H1 (cell line): Measurements from ENCODE around the gene NEURL1B. TPM values are rescaled to one million over a fixed set of nuclear protein-coding genes. Genes with fewer than 3 reads are reported as not detected.

ENCODE experiments used
- CTCF ChIA-PET: fragments of 300-600 bp; sonication (Branson Sonifier 250); formaldehyde crosslinking; loops from one replicate; lab custom pipeline; 2021; ENCODE audit not compliant: partially characterized antibody; lab: Charles Lee
- POLR2A ChIA-PET: fragments of 300-600 bp; sonication (Branson Sonifier 250); formaldehyde crosslinking; loops from one replicate; lab custom pipeline; 2021; ENCODE audit warnings: inconsistent platforms; ENCODE audit not compliant: partially characterized antibody; lab: Charles Lee
- DNase-seq, 2 experiments: peaks; one replicate each; pipeline versions ENCODE4 v3.0.0 to v3.0.0-alpha.2; 2010 to 2022; ENCODE audit warnings: low spot score in 2 of 2, low read depth in 1 of 2, mixed read lengths in 1 of 2
- FAIRE-seq: peaks from 2 replicates; lab custom pipeline; 2011; peaks lifted over from hg19 to GRCh38; lab: Jason Lieb, UNC
- H2AFZ ChIP-seq: 2 replicates; pipeline ENCODE4 v1.8.1; 2012; ENCODE audit warnings: low read length, inconsistent platforms
- H2AK5ac ChIP-seq: 2 replicates; pipeline ENCODE4 v1.6.1; 2013; ENCODE audit warnings: low read depth, low read length
- H2BK120ac ChIP-seq: replicated peaks from 2 replicates; pipeline ENCODE3; 2013; ENCODE audit warnings: low read depth, low read length, inconsistent platforms
- H2BK12ac ChIP-seq: 2 replicates; pipeline ENCODE4 v1.6.1; 2013; ENCODE audit warnings: low read depth, low read length
- H2BK15ac ChIP-seq: 2 replicates; pipeline ENCODE4 v1.6.1; 2013; ENCODE audit warnings: low read length
- H2BK20ac ChIP-seq: 2 replicates; pipeline ENCODE4 v1.6.1; 2013; ENCODE audit warnings: low read length
- H2BK5ac ChIP-seq: 2 replicates; pipeline ENCODE4 v1.6.1; 2013; ENCODE audit warnings: low read depth, low read length
- H3K14ac ChIP-seq: 2 replicates; pipeline ENCODE4 v1.6.1; 2013; ENCODE audit warnings: inconsistent platforms; ENCODE audit not compliant: insufficient read length
- H3K18ac ChIP-seq: 2 replicates; pipeline ENCODE4 v1.6.1; 2013; ENCODE audit warnings: low read length; ENCODE audit errors: extremely low read depth
- H3K23ac ChIP-seq: 2 replicates; pipeline ENCODE4 v1.6.1; 2013; ENCODE audit warnings: inconsistent platforms; ENCODE audit not compliant: insufficient read length
- H3K23me2 ChIP-seq: 2 replicates; pipeline ENCODE4 v1.6.1; 2013; ENCODE audit warnings: low read depth, low read length
- H3K27ac ChIP-seq: 2 replicates; pipeline ENCODE4 v1.6.1; 2011; ENCODE audit warnings: low read depth, low read length, inconsistent platforms
- H3K27me3 ChIP-seq, 4 experiments: replicated peaks in 1 of 4; 1 replicate in 1 of 4; 2 replicates in 3 of 4; pipeline versions ENCODE4 v1.6.1 to v1.8.1; 2011 to 2013; ENCODE audit warnings: low read length in 3 of 4, mild to moderate bottlenecking in 3 of 4, inconsistent platforms in 2 of 4, mixed read lengths in 2 of 4, moderate library complexity in 1 of 4; ENCODE audit not compliant: control insufficient read depth in 3 of 4, insufficient read depth in 3 of 4; ENCODE audit errors: extremely low read depth in 1 of 4
- H3K36me3 ChIP-seq, 4 experiments: 2 replicates each; pipeline versions ENCODE4 v1.6.1 to v1.8.1; 2011 to 2013; ENCODE audit warnings: mild to moderate bottlenecking in 4 of 4, low read length in 3 of 4, moderate library complexity in 2 of 4, control low read depth in 1 of 4, inconsistent platforms in 1 of 4; ENCODE audit not compliant: insufficient read depth in 4 of 4, control insufficient read depth in 2 of 4
- H3K4ac ChIP-seq: replicated peaks from 2 replicates; pipeline ENCODE3; 2013; ENCODE audit warnings: low read length, low read depth, mixed read lengths, inconsistent platforms; ENCODE audit not compliant: insufficient read length
- H3K4me1 ChIP-seq, 4 experiments: replicated peaks in 1 of 4; 1 replicate in 1 of 4; 2 replicates in 3 of 4; pipeline versions ENCODE4 v1.6.1 to v1.8.1; 2011 to 2013; ENCODE audit warnings: low read length in 3 of 4, inconsistent platforms in 2 of 4, mixed read lengths in 1 of 4; ENCODE audit not compliant: insufficient read depth in 4 of 4, control insufficient read depth in 3 of 4
- H3K4me2 ChIP-seq, 2 experiments: 2 replicates each; pipeline versions ENCODE4 v1.6.1 to v1.8.1; 2011 to 2013; ENCODE audit warnings: low read depth in 2 of 2, low read length in 2 of 2, control low read depth in 1 of 2, inconsistent platforms in 1 of 2, mild to moderate bottlenecking in 1 of 2; ENCODE audit not compliant: insufficient read depth in 1 of 2
- H3K4me3 ChIP-seq, 4 experiments: fragments of 200-600, 300-600 bp in 1 of 4; sonication (generic), shearing (Covaris generic), sonication (Bioruptor Twin) in 1 of 4; 2 replicates each; pipeline versions ENCODE4 v1.5.1 to v1.8.1; 2011 to 2016; ENCODE audit warnings: low read length in 4 of 4, low read depth in 3 of 4, control low read depth in 2 of 4, inconsistent platforms in 2 of 4, mild to moderate bottlenecking in 2 of 4, mixed read lengths in 1 of 4, moderate library complexity in 1 of 4; ENCODE audit not compliant: insufficient read depth in 2 of 4; ENCODE audit errors: extremely low read depth in 1 of 4
- H3K56ac ChIP-seq: replicated peaks from 2 replicates; pipeline ENCODE3; 2013; ENCODE audit warnings: low read depth, mild to moderate bottlenecking, mixed read lengths, low read length, inconsistent platforms; ENCODE audit not compliant: insufficient read length
- H3K79me1 ChIP-seq: 2 replicates; pipeline ENCODE4 v1.6.1; 2013; ENCODE audit warnings: low read depth, low read length, control low read depth
- H3K79me2 ChIP-seq, 2 experiments: 2 replicates each; pipeline versions ENCODE4 v1.6.1 to v1.8.1; 2012 to 2013; ENCODE audit warnings: low read length in 2 of 2, mild to moderate bottlenecking in 2 of 2, inconsistent platforms in 1 of 2; ENCODE audit not compliant: insufficient read depth in 2 of 2, control insufficient read depth in 1 of 2
- H3K9ac ChIP-seq, 4 experiments: replicated peaks in 1 of 4; 1 replicate in 1 of 4; 2 replicates in 3 of 4; pipeline versions ENCODE4 v1.6.1 to v1.8.1; 2011 to 2013; ENCODE audit warnings: low read depth in 3 of 4, low read length in 3 of 4, control low read depth in 2 of 4, mild to moderate bottlenecking in 2 of 4, moderate library complexity in 2 of 4, inconsistent platforms in 1 of 4; ENCODE audit errors: extremely low read depth in 1 of 4
- H3K9me3 ChIP-seq, 2 experiments: 2 replicates each; pipeline versions ENCODE4 v1.6.1 to v1.8.1; 2012 to 2013; ENCODE audit warnings: mild to moderate bottlenecking in 2 of 2, moderate library complexity in 2 of 2, control low read depth in 1 of 2, inconsistent platforms in 1 of 2, low read depth in 1 of 2, low read length in 1 of 2, mixed read lengths in 1 of 2; ENCODE audit not compliant: insufficient read depth in 2 of 2
- H4K20me1 ChIP-seq, 2 experiments: replicated peaks in 1 of 2; 2 replicates each; pipeline versions ENCODE3 to v1.8.1; 2011 to 2013; ENCODE audit warnings: inconsistent platforms in 2 of 2, low read length in 2 of 2, mild to moderate bottlenecking in 1 of 2; ENCODE audit not compliant: insufficient read depth in 2 of 2, control insufficient read depth in 1 of 2
- H4K5ac ChIP-seq: 2 replicates; pipeline ENCODE4 v1.6.1; 2013; ENCODE audit warnings: low read length, low read depth, mixed read lengths, inconsistent platforms; ENCODE audit not compliant: insufficient read length
- H4K8ac ChIP-seq: 2 replicates; pipeline ENCODE4 v1.8.0; 2013; ENCODE audit warnings: mild to moderate bottlenecking, moderate library complexity, low read length, inconsistent platforms; ENCODE audit not compliant: insufficient read depth; ENCODE audit errors: extremely low read depth
- H4K91ac ChIP-seq: replicated peaks from 2 replicates; pipeline ENCODE3; 2013; ENCODE audit warnings: low read length, mixed read lengths, inconsistent platforms; ENCODE audit not compliant: insufficient read length
- BCL11A ChIP-seq, 2 experiments: IDR thresholded peaks; one replicate each; pipeline ENCODE4 v1.6.1; 2011; ENCODE audit warnings: low read depth in 2 of 2, low read length in 2 of 2, mild to moderate bottlenecking in 2 of 2
- KDM1A ChIP-seq: fragments of 200-600, 300-600 bp; sonication (generic); IDR thresholded peaks from 2 replicates; pipeline ENCODE4 v1.7.1; 2016; ENCODE audit warnings: mild to moderate bottlenecking, low read length, borderline replicate concordance
- WGBS, 2 experiments: shearing (Covaris generic) in 1 of 2; methylation state at CpG; one replicate each; pipeline versions ENCODE4 v1.1.6 to v1.1.7; 2013 to 2015; ENCODE audit warnings: low lambda C conversion rate in 2 of 2, mixed read lengths in 2 of 2, inconsistent platforms in 1 of 2, low coverage in 1 of 2, missing lambda C conversion rate in 1 of 2; ENCODE audit not compliant: insufficient replicate concordance in 2 of 2, insufficient coverage in 1 of 2, insufficient read length in 1 of 2; ENCODE audit errors: extremely low coverage in 1 of 2, missing lambda C conversion rate in 1 of 2; 5-methylcytosine and 5-hydroxymethylcytosine counted together
- polyA plus RNA-seq, 7 experiments: library from polyadenylated mRNA; depleted of rRNA in 3 of 7; stranded (reverse) in 5 of 7; unstranded in 2 of 7; fragments of >200 nt in 5 of 7; fragments of 200-250 nt in 2 of 7; gene quantifications; 1 replicate in 5 of 7; 2 replicates in 1 of 7; 4 replicates in 1 of 7; pipeline versions ENCODE4 v1.2.1 to v1.2.3, GENCODE V29; 2011 to 2013; ENCODE audit warnings: missing spikeins in 2 of 7, mixed read lengths in 2 of 7
- total RNA-seq: library from RNA; stranded (reverse); fragmentation: NEBNext Ultra II Directional; extraction: Animal tissue kit (Norgen Biotek cat#: 25700); gene quantifications from 2 replicates; pipeline ENCODE4 v1.2.1, GENCODE V29; 2021

Gene NEURL1B
- total and polyA plus RNA-seq, 2 of the 8 experiments (the other 6 are each of a cell fraction or from before 2014, with no cell fraction given): 3.3 to 6.1 TPM

- no peak overlapping the region for H3K9ac ChIP-seq
- no peak overlapping the region for H3K4ac ChIP-seq
- no peak overlapping the region for H2AFZ ChIP-seq
- H3K14ac ChIP-seq: no peak overlapping the region
- H3K79me1 ChIP-seq: no peaks in the 10 kb centered on the region
- H3K23me2 ChIP-seq: peaks cover 8% of the 10 kb centered on the region; the same call in 1 of the 2 replicates
- H3K27me3 ChIP-seq: peaks cover 0 to 14% (median 8%) of the 10 kb centered on the region in 4 experiments; a peak in 4 of 7 replicates
- no peak overlapping the region for H3K56ac ChIP-seq
- H2BK20ac ChIP-seq: no peak overlapping the region
- no peak overlapping the region; the same call in 1 of the 2 replicates for H4K8ac ChIP-seq
- no peaks in the 10 kb centered on the region for H3K4me1 ChIP-seq
- no peaks in the 10 kb centered on the region for H3K36me3 ChIP-seq
- no peak overlapping the region for H2BK12ac ChIP-seq
- no peak overlapping the region for H3K18ac ChIP-seq
- no peak overlapping the region for H3K4me2 ChIP-seq
- no peak overlapping the region for H3K27ac ChIP-seq
- H3K23ac ChIP-seq: no peak overlapping the region
- no peak overlapping the region for H4K91ac ChIP-seq
- ChIA-PET POLR2A (no interaction called here), CTCF (interaction anchor here (1.1 kb wide), 1 partner anchor 52 kb away, joined by 3 read pairs; no protein-coding TSS in a partner anchor)
- H3K79me2 ChIP-seq: no peaks in the 10 kb centered on the region
- H2BK15ac ChIP-seq: no peak overlapping the region
- 80% methylated on average over 17 of the region's 17 CpGs; no CpG with 5 or more reads in 1 of the 2 experiments for WGBS, 2 experiments
- peak; percentile 50; the same call in 1 of the 2 replicates for TF ChIP-seq KDM1A
- TF ChIP-seq BCL11A (IDR thresholded peaks at IDR 0.05; ENCODE audit: low read depth in 2 of 2, low read length in 2 of 2): no peak
- H4K20me1 ChIP-seq: peaks cover 4% of the 10 kb centered on the region in 2 experiments
- H3K9me3 ChIP-seq: no peaks in the 10 kb centered on the region
- FAIRE-seq: no peak
- no peak overlapping the region for H2AK5ac ChIP-seq
- no peak for DNase-seq
- H2BK120ac ChIP-seq: no peak overlapping the region
- H4K5ac ChIP-seq: no peak overlapping the region
- no peak overlapping the region for H2BK5ac ChIP-seq
- H3K4me3 ChIP-seq: no peak overlapping the region
Observed at GRCh38 chr5:172721455-172722326, 80.6 kb downstream of the NEURL1B start.
